ENCODE measurements around the gene VWA3B.

VWA3B gene

GRCh38 chr2:98333922-98334321, 247.0 kb downstream of the VWA3B start:
- peaks cover 26% of the 10 kb centered on the region for H3K4me1 ChIP-seq (ENCODE audit: insufficient read depth, low read length)
- peaks cover 5% of the 10 kb centered on the region for H3K9me3 ChIP-seq (ENCODE audit: insufficient read depth, low read depth, low read length)
- peak overlapping the region; percentile 28; the same call in 1 of the 2 replicates for H3K9ac ChIP-seq (ENCODE audit: low read depth, low read length)
- H3K27me3 ChIP-seq (ENCODE audit: insufficient read depth, low read length) = peaks cover 24% of the 10 kb centered on the region
- H3K4me3 ChIP-seq (ENCODE audit: low read length) = peak overlapping the region; percentile 51
- no peaks in the 10 kb centered on the region for H3K36me3 ChIP-seq (ENCODE audit: insufficient read depth, low read depth, low read length)
- H3K27ac ChIP-seq (ENCODE audit: low read length) = no peak overlapping the region

- Histone ChIP-seq H3K4me3 (ENCODE audit: low read length) (peak overlapping the region; percentile 51), H3K9me3 (ENCODE audit: insufficient read depth, low read depth, low read length) (peaks cover under 1% of the 10 kb centered on the region; the same call in 1 of the 2 replicates), H3K9ac (ENCODE audit: low read depth, low read length) (peak overlapping the region; percentile 28; the same call in 1 of the 2 replicates), H3K27me3 (ENCODE audit: insufficient read depth, low read length) (peaks cover 24% of the 10 kb centered on the region), H3K4me1 (ENCODE audit: insufficient read depth, low read length) (peaks cover 26% of the 10 kb centered on the region), H3K27ac (ENCODE audit: low read length) (no peak overlapping the region), H3K36me3 (ENCODE audit: insufficient read depth, low read depth, low read length) (no peaks in the 10 kb centered on the region)
Observed at GRCh38 chr2:98334439-98335078, 247.6 kb downstream of the VWA3B start.

GRCh38 chr2:98335271-98335670, 248.3 kb downstream of the VWA3B start:
- H3K4me3 ChIP-seq (ENCODE audit: low read length) = peak overlapping the region; percentile 51; the same call in 1 of the 2 replicates
- peaks cover 26% of the 10 kb centered on the region for H3K4me1 ChIP-seq (ENCODE audit: insufficient read depth, low read length)
- no peak overlapping the region for H3K9ac ChIP-seq (ENCODE audit: low read depth, low read length)
- no peaks in the 10 kb centered on the region for H3K36me3 ChIP-seq (ENCODE audit: insufficient read depth, low read depth, low read length)
- H3K27me3 ChIP-seq (ENCODE audit: insufficient read depth, low read length) = peaks cover 24% of the 10 kb centered on the region
- H3K9me3 ChIP-seq (ENCODE audit: insufficient read depth, low read depth, low read length) = no peaks in the 10 kb centered on the region; the same call in 1 of the 2 replicates
- no peak overlapping the region for H3K27ac ChIP-seq (ENCODE audit: low read length)

- Histone ChIP-seq H3K36me3 (ENCODE audit: insufficient read depth, low read depth, low read length) (no peaks in the 10 kb centered on the region), H3K27me3 (ENCODE audit: insufficient read depth, low read length) (peaks cover 46% of the 10 kb centered on the region), H3K9me3 (ENCODE audit: insufficient read depth, low read depth, low read length) (no peaks in the 10 kb centered on the region; the same call in 1 of the 2 replicates), H3K27ac (ENCODE audit: low read length) (no peak overlapping the region), H3K9ac (ENCODE audit: low read depth, low read length) (no peak overlapping the region), H3K4me3 (ENCODE audit: low read length) (no peak overlapping the region), H3K4me1 (ENCODE audit: insufficient read depth, low read length) (no peaks in the 10 kb centered on the region)
Observed at GRCh38 chr2:98341241-98341640, 254.3 kb downstream of the VWA3B start.

- H3K36me3 ChIP-seq (ENCODE audit: insufficient read depth, low read depth, low read length) = no peaks in the 10 kb centered on the region
- no peaks in the 10 kb centered on the region; the same call in 1 of the 2 replicates for H3K4me1 ChIP-seq (ENCODE audit: insufficient read depth, low read length)
- no peak overlapping the region for H3K27ac ChIP-seq (ENCODE audit: low read length)
- H3K9me3 ChIP-seq (ENCODE audit: insufficient read depth, low read depth, low read length) = no peaks in the 10 kb centered on the region; the same call in 1 of the 2 replicates
- H3K27me3 ChIP-seq (ENCODE audit: insufficient read depth, low read length) = peaks cover 62% of the 10 kb centered on the region
- H3K9ac ChIP-seq (ENCODE audit: low read depth, low read length) = no peak overlapping the region
- no peak overlapping the region for H3K4me3 ChIP-seq (ENCODE audit: low read length)
Observed at GRCh38 chr2:98343285-98343684, 256.3 kb downstream of the VWA3B start.

GRCh38 chr2:98346311-98347236, 259.6 kb downstream of the VWA3B start, which contains the start of gene CNGA3:
Gene CNGA3, plus strand, starts transcription at chr2:98346456. Its CDS starts 23,520 bp downstream, at chr2:98369976.
- H3K27me3 ChIP-seq (ENCODE audit: insufficient read depth, low read length) = peaks cover 88% of the 10 kb centered on the region
- H3K4me1 ChIP-seq (ENCODE audit: insufficient read depth, low read length) = peaks cover 5% of the 10 kb centered on the region; the same call in 1 of the 2 replicates
- H3K4me3 ChIP-seq (ENCODE audit: low read length) = peak within 1 kb of the TSS; percentile 55

GRCh38 chr2:98347298-98348065, 260.5 kb downstream of the VWA3B start:
- peaks cover 84% of the 10 kb centered on the region for H3K27me3 ChIP-seq (ENCODE audit: insufficient read depth, low read length)
- H3K4me3 ChIP-seq (ENCODE audit: low read length) = peak overlapping the region; percentile 55; the same call in 1 of the 2 replicates
- H3K9me3 ChIP-seq (ENCODE audit: insufficient read depth, low read depth, low read length) = 0 out of 2 replicates have a peak, but pooled peaks cover 6% of the 10 kb centered on the region
- no peak overlapping the region for H3K27ac ChIP-seq (ENCODE audit: low read length)
- peaks cover 5% of the 10 kb centered on the region; the same call in 1 of the 2 replicates for H3K4me1 ChIP-seq (ENCODE audit: insufficient read depth, low read length)
- H3K9ac ChIP-seq (ENCODE audit: low read depth, low read length) = no peak overlapping the region
- H3K36me3 ChIP-seq (ENCODE audit: insufficient read depth, low read depth, low read length) = no peaks in the 10 kb centered on the region

More at GRCh38 chr2:98346311-98347236, 259.6 kb downstream of the VWA3B start, which contains the start of gene CNGA3:
- Histone ChIP-seq H3K9ac (ENCODE audit: low read depth, low read length) (no peak within 1 kb of the TSS), H3K36me3 (ENCODE audit: insufficient read depth, low read depth, low read length) (no peaks in the 10 kb centered on the region), H3K9me3 (ENCODE audit: insufficient read depth, low read depth, low read length) (no peaks in the 10 kb centered on the region), H3K27ac (ENCODE audit: low read length) (no peak within 1 kb of the TSS)

GRCh38 chr2:98348066-98348561, 261.1 kb downstream of the VWA3B start:
- H3K4me3 ChIP-seq (ENCODE audit: low read length) = peak overlapping the region; percentile 55; the same call in 1 of the 2 replicates
- H3K9ac ChIP-seq (ENCODE audit: low read depth, low read length) = no peak overlapping the region
- no peaks in the 10 kb centered on the region for H3K36me3 ChIP-seq (ENCODE audit: insufficient read depth, low read depth, low read length)
- H3K27me3 ChIP-seq (ENCODE audit: insufficient read depth, low read length) = peaks cover 78% of the 10 kb centered on the region
- H3K4me1 ChIP-seq (ENCODE audit: insufficient read depth, low read length) = peaks cover 5% of the 10 kb centered on the region; the same call in 1 of the 2 replicates
- H3K27ac ChIP-seq (ENCODE audit: low read length) = no peak overlapping the region
- H3K9me3 ChIP-seq (ENCODE audit: insufficient read depth, low read depth, low read length) = 0 out of 2 replicates have a peak, but pooled peaks cover 6% of the 10 kb centered on the region

GRCh38 chr2:98350411-98350810, 263.4 kb downstream of the VWA3B start:
- peaks cover 5% of the 10 kb centered on the region; the same call in 1 of the 2 replicates for H3K4me1 ChIP-seq (ENCODE audit: insufficient read depth, low read length)
- no peak overlapping the region for H3K27ac ChIP-seq (ENCODE audit: low read length)
- H3K36me3 ChIP-seq (ENCODE audit: insufficient read depth, low read depth, low read length) = no peaks in the 10 kb centered on the region
- 0 out of 2 replicates have a peak, but pooled peaks cover 6% of the 10 kb centered on the region for H3K9me3 ChIP-seq (ENCODE audit: insufficient read depth, low read depth, low read length)
- no peak overlapping the region for H3K9ac ChIP-seq (ENCODE audit: low read depth, low read length)
- H3K4me3 ChIP-seq (ENCODE audit: low read length) = no peak overlapping the region
- peaks cover 55% of the 10 kb centered on the region for H3K27me3 ChIP-seq (ENCODE audit: insufficient read depth, low read length)

GRCh38 chr2:98355881-98356280, 268.9 kb downstream of the VWA3B start:
- H3K9me3 ChIP-seq (ENCODE audit: insufficient read depth, low read depth, low read length) = 0 out of 2 replicates have a peak, but pooled peaks cover 6% of the 10 kb centered on the region
- H3K27ac ChIP-seq (ENCODE audit: low read length) = no peak overlapping the region
- H3K27me3 ChIP-seq (ENCODE audit: insufficient read depth, low read length) = peaks cover 5% of the 10 kb centered on the region; the same call in 1 of the 2 replicates
- H3K4me1 ChIP-seq (ENCODE audit: insufficient read depth, low read length) = no peaks in the 10 kb centered on the region
- no peak overlapping the region for H3K9ac ChIP-seq (ENCODE audit: low read depth, low read length)
- H3K36me3 ChIP-seq (ENCODE audit: insufficient read depth, low read depth, low read length) = no peaks in the 10 kb centered on the region
- H3K4me3 ChIP-seq (ENCODE audit: low read length) = no peak overlapping the region
